PC-3 (cell line): ENCODE measurements around the gene ARHGEF18. TPM values are rescaled to one million over a fixed set of nuclear protein-coding genes. Genes with fewer than 3 reads are reported as not detected.
A peak's percentile ranks its signal among the peaks of the same experiment; 100 is the strongest.
"Not testable (repeated sequence)": the region's sequence is repeated elsewhere in the genome, so short reads cannot be mapped to it uniquely, and the experiment has no call there.

Experiments
- ATAC-seq: fragments of 200-7000 bp; cut with Tn5 transposase; 2 replicates; pipeline ENCODE4 v1.9.1; 2020; ENCODE audit warnings: mild to moderate bottlenecking, moderate library complexity
- BruUV-seq: library from RNA; stranded (reverse); fragments of 400-500 nt; replicated peaks from 2 replicates; lab custom pipeline; 2021; lab: Mats Ljungman, UMichigan
- CTCF ChIA-PET: fragments of 300-600 bp; sonication (Branson Sonifier 250); formaldehyde crosslinking; loops from one replicate; lab custom pipeline; 2022; ENCODE audit warnings: antibody characterized with exemption; lab: Charles Lee
- POLR2A ChIA-PET: fragments of 300-600 bp; sonication (Branson Sonifier 250); formaldehyde crosslinking; loops from one replicate; lab custom pipeline; 2022; ENCODE audit warnings: antibody characterized with exemption; ENCODE audit not compliant: unreplicated experiment; lab: Charles Lee
- DNase-seq: peaks from one replicate; pipeline ENCODE4 v3.0.0-alpha.2; 2015
- H2AFZ ChIP-seq: fragments of 300-600 bp; sonication (generic); 2 replicates; pipeline ENCODE4 v1.6.0; 2016; ENCODE audit warnings: antibody characterized with exemption, low read length
- H3F3A ChIP-seq: fragments of 300-600 bp; sonication (generic); one replicate; pipeline ENCODE4 v1.6.0; 2017; ENCODE audit warnings: antibody characterized with exemption, low read length, control low read depth, mild to moderate bottlenecking; ENCODE audit not compliant: unreplicated experiment
- H3K27ac ChIP-seq: fragments of 300-600 bp; sonication (generic); 2 replicates; pipeline ENCODE4 v1.5.1; 2016; ENCODE audit warnings: mild to moderate bottlenecking, low read length
- H3K27me3 ChIP-seq: fragments of 300-600 bp; sonication (generic); 2 replicates; pipeline ENCODE4 v1.6.1; 2016; ENCODE audit warnings: low read length, mixed read lengths
- H3K36me3 ChIP-seq: fragments of 300-600 bp; sonication (generic); 2 replicates; pipeline ENCODE4 v1.6.1; 2016; ENCODE audit warnings: low read depth, mixed run types, low read length, mixed read lengths
- H3K4me1 ChIP-seq: fragments of 300-600 bp; sonication (generic); 2 replicates; pipeline ENCODE4 v1.5.1; 2016; ENCODE audit warnings: low read length; ENCODE audit not compliant: insufficient read depth
- H3K4me2 ChIP-seq: fragments of 300-600 bp; sonication (generic); 2 replicates; pipeline ENCODE4 v1.6.0; 2016; ENCODE audit warnings: low read length
- H3K4me3 ChIP-seq: fragments of 300-600 bp; sonication (generic); 2 replicates; pipeline ENCODE4 v1.5.1; 2016; ENCODE audit warnings: mild to moderate bottlenecking, low read length, mixed read lengths
- H3K79me2 ChIP-seq: fragments of 300-600 bp; sonication (generic); 2 replicates; pipeline ENCODE4 v1.6.1; 2017; ENCODE audit warnings: low read length, mixed read lengths
- H3K9ac ChIP-seq: fragments of 300-600 bp; sonication (generic); 2 replicates; pipeline ENCODE4 v1.6.0; 2016; ENCODE audit warnings: mild to moderate bottlenecking, low read length
- H3K9me2 ChIP-seq: fragments of 300-600 bp; sonication (generic); replicated peaks from 2 replicates; pipeline ENCODE4 v1.6.1; 2016; ENCODE audit warnings: mixed run types, low read length, mixed read lengths
- H3K9me3 ChIP-seq: fragments of 300-600 bp; sonication (generic); 2 replicates; pipeline ENCODE4 v1.6.1; 2016; ENCODE audit warnings: low read length, mixed read lengths
- H4K20me1 ChIP-seq: fragments of 300-600 bp; sonication (generic); 2 replicates; pipeline ENCODE4 v1.6.1; 2016; ENCODE audit warnings: low read length, mixed read lengths
- CTCF ChIP-seq: fragments of 300-600 bp; sonication (generic); conservative IDR thresholded peaks from 2 replicates; pipeline ENCODE4 v1.5.1; 2017; ENCODE audit warnings: antibody characterized with exemption, low read depth, mild to moderate bottlenecking, low read length
- EZH2 ChIP-seq: fragments of 300-600 bp; sonication (generic); IDR thresholded peaks from one replicate; pipeline ENCODE4 v1.6.1; 2017; ENCODE audit warnings: antibody characterized with exemption, mild to moderate bottlenecking, low read length; ENCODE audit not compliant: unreplicated experiment
- EZH2phosphoT487 ChIP-seq: fragments of 300-600 bp; sonication (generic); IDR thresholded peaks from 2 replicates; pipeline ENCODE4 v1.6.1; 2018; ENCODE audit warnings: mild to moderate bottlenecking, antibody characterized with exemption, low read length, borderline replicate concordance
- intact Hi-C: fragments of 100-400 bp; cut with micrococcal nuclease; formaldehyde crosslinking; loops from 2 replicates; pipeline ENCODE4 v1.9.0; 2023
- total RNA-seq: library from RNA; depleted of rRNA; stranded (reverse); fragments of >200 nt; gene quantifications from 2 replicates; pipeline ENCODE4 v1.2.3, GENCODE V29; 2014

Gene ARHGEF18
- total RNA-seq, 1 experiment from 2014 or later, result 65.1 TPM

- Histone ChIP-seq H3K79me2 (no peaks in the 10 kb centered on the region), H3K4me2 (no peak overlapping the region), H3K9me2 (no peaks in the 10 kb centered on the region; the same call in 1 of the 2 replicates), H2AFZ (no peak overlapping the region), H3K27ac (no peak overlapping the region), H3K4me3 (no peak overlapping the region), H3K4me1 (0 out of 2 replicates have a peak, but pooled peaks cover 4% of the 10 kb centered on the region), H3K36me3 (no peaks in the 10 kb centered on the region), H4K20me1 (no peaks in the 10 kb centered on the region), H3K27me3 (0 out of 2 replicates have a peak, but pooled peaks cover 13% of the 10 kb centered on the region), H3F3A (no peaks in the 10 kb centered on the region), H3K9me3 (no peaks in the 10 kb centered on the region), H3K9ac (no peak overlapping the region)
- ATAC-seq, result peak; percentile 67
- ChIA-PET CTCF (interaction anchor here (0.5 to 1.7 kb wide), 3 partner anchors 12 to 268 kb away, joined by 5 to 10 read pairs (median 6); no protein-coding TSS in a partner anchor), POLR2A (interaction anchor here (0.6 to 0.7 kb wide), 2 partner anchors 149 to 290 kb away, joined by 3 to 11 read pairs; partner anchors contain the start of gene ZNF358)
- DNase-seq, result peak; percentile 90
- intact Hi-C loops, result no loop called here
- no TSS peak for BruUV-seq
- peak; percentile 77 for TF ChIP-seq CTCF
- TF ChIP-seq EZH2, result no peak
- no peak for TF ChIP-seq EZH2phosphoT487
Measured at GRCh38 chr19:7366701-7367420, 18.1 kb downstream of the ARHGEF18 start.

GRCh38 chr19:7368456-7368855, 19.7 kb downstream of the ARHGEF18 start:
- ATAC-seq (no peak), DNase-seq (no peak)
- Histone ChIP-seq H2AFZ (0 out of 2 replicates have a peak overlapping the region, but pooled peaks have one; percentile 41), H3K36me3 (no peaks in the 10 kb centered on the region), H4K20me1 (no peaks in the 10 kb centered on the region), H3K27me3 (0 out of 2 replicates have a peak, but pooled peaks cover 8% of the 10 kb centered on the region), H3K9ac (no peak overlapping the region), H3K4me3 (no peak overlapping the region), H3K79me2 (no peaks in the 10 kb centered on the region), H3F3A (no peaks in the 10 kb centered on the region), H3K9me2 (no peaks in the 10 kb centered on the region; the same call in 1 of the 2 replicates), H3K9me3 (no peaks in the 10 kb centered on the region), H3K4me2 (no peak overlapping the region), H3K4me1 (0 out of 2 replicates have a peak, but pooled peaks cover 4% of the 10 kb centered on the region), H3K27ac (no peak overlapping the region)
- no TSS peak for BruUV-seq
- no peak for TF ChIP-seq EZH2
- no peak for TF ChIP-seq EZH2phosphoT487
- no peak for TF ChIP-seq CTCF
- POLR2A ChIA-PET, result no interaction called here
- intact Hi-C loops, result no loop called here
- CTCF ChIA-PET, result interaction anchor here (0.6 kb wide), 1 partner anchor 204 kb away, joined by 3 read pairs; no protein-coding TSS in a partner anchor

GRCh38 chr19:7368866-7369265, 20.1 kb downstream of the ARHGEF18 start:
- H3K9me3 ChIP-seq, H3K36me3 ChIP-seq, POLR2A ChIA-PET, H3K9me2 ChIP-seq, H3K79me2 ChIP-seq, CTCF ChIA-PET, H3K4me1 ChIP-seq, intact Hi-C loops, H4K20me1 ChIP-seq, H3F3A ChIP-seq, H3K27me3 ChIP-seq, H3K4me3 ChIP-seq, H3K27ac ChIP-seq, H3K4me2 ChIP-seq, H3K9ac ChIP-seq, ATAC-seq, BruUV-seq: not testable (repeated sequence)
- peak; percentile 25 for DNase-seq
- 0 out of 2 replicates have a peak overlapping the region, but pooled peaks have one; percentile 41 for H2AFZ ChIP-seq
